ENCODE measurements around the gene JMJD7. TPM values are rescaled to one million over a fixed set of nuclear protein-coding genes. Genes with fewer than 3 reads are reported as not detected.

The JMJD7 gene
- total RNA-seq, 1 donor from 2014 or later = 26.6 TPM

GRCh38 chr15:41861736-41862356 lies 34.0 kb downstream of the JMJD7 start:
- DNase-seq = no peak
- Mint-ChIP-seq H3K27ac (ENCODE audit: unreplicated experiment) (no peak overlapping the region), H3K4me3 (ENCODE audit: unreplicated experiment) (no peak overlapping the region)

DNA sequence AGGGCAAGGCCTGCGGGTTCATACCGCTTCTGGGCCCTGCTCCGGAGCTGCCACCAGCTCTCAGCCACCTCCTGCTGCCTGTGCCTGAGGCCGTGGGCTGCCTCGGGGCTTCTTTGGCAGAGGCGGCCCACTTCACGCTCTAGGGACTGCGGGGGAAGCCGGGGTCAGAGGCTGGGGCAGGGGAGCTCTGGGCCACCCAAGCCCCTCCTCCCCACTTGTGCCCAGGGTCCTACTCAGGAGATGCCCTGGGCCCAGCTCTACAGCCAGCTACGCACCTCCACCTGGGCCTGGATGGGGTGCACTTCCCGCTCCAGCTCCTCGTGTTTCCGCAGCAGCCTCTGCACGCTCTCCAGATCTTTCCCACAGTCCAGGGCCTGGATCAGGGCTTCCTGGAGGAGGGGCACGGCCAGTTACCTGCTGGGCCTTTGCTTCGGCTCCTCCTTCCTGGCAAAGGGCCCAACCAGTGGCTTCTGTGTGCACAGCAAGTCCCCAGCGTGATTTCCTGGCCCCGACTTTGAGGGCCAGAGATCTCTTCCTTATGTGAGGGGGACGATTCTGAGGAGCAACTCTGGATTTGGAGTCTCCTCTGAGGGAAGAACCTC lies 34.7 kb downstream of the JMJD7 start:
- H3K4me3 Mint-ChIP-seq (ENCODE audit: unreplicated experiment) = no peak overlapping the region
- peaks cover 4% of the 10 kb centered on the region for H3K9me3 Mint-ChIP-seq (ENCODE audit: unreplicated experiment)
- no peaks in the 10 kb centered on the region for H3K36me3 Mint-ChIP-seq (ENCODE audit: unreplicated experiment)
- H3K27me3 Mint-ChIP-seq (ENCODE audit: unreplicated experiment) = peaks cover 6% of the 10 kb centered on the region
- no peak for TF ChIP-seq CTCF (IDR thresholded peaks at IDR 0.05; ENCODE audit: partially characterized antibody, unreplicated experiment)
- H3K4me1 Mint-ChIP-seq (ENCODE audit: low read depth, unreplicated experiment) = no peaks in the 10 kb centered on the region
- DNase-seq = no peak
- no peak overlapping the region for H3K27ac Mint-ChIP-seq (ENCODE audit: unreplicated experiment)

More at GRCh38 chr15:41861736-41862356, 34.0 kb downstream of the JMJD7 start:
- Mint-ChIP-seq H3K9me3 (ENCODE audit: unreplicated experiment) (peaks cover 4% of the 10 kb centered on the region), H3K4me1 (ENCODE audit: low read depth, unreplicated experiment) (no peaks in the 10 kb centered on the region), H3K36me3 (ENCODE audit: unreplicated experiment) (no peaks in the 10 kb centered on the region), H3K27me3 (ENCODE audit: unreplicated experiment) (peaks cover 6% of the 10 kb centered on the region)
- TF ChIP-seq CTCF (IDR thresholded peaks at IDR 0.05; ENCODE audit: partially characterized antibody, unreplicated experiment) = no peak

DNA sequence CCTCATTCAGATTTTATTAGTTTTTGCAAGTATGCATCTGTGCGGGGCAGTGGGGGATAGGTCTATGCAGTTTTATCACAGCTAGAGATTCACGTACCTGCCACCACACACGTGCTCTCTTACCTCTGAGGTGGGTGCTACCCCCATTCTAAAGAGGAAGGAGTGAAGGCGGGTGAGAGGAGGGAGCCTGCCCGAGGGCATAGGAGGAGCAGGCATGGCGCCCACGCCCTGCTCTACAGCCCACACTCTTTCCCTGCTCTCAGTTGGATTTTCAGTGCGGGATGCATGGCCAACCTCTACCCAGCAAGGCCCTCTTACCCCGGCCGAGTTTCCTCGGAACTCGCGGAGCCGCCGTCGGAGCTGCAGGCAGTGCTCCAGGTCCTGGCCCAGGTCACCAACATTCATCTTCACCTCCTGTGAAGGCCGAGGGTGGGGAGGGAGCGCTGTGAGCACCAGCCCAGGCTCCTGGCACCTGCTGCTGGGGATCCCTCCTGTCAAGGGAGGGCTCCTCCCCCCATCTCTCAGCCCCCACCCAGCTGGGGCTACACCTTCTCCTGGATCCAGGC lies 37.7 kb downstream of the JMJD7 start:
- Mint-ChIP-seq H3K27ac (ENCODE audit: unreplicated experiment) (no peak overlapping the region), H3K27me3 (ENCODE audit: unreplicated experiment) (peaks cover 5% of the 10 kb centered on the region), H3K4me1 (ENCODE audit: low read depth, unreplicated experiment) (no peaks in the 10 kb centered on the region), H3K4me3 (ENCODE audit: unreplicated experiment) (no peak overlapping the region), H3K9me3 (ENCODE audit: unreplicated experiment) (peaks cover 2% of the 10 kb centered on the region), H3K36me3 (ENCODE audit: unreplicated experiment) (no peaks in the 10 kb centered on the region)
- no peak for TF ChIP-seq CTCF (IDR thresholded peaks at IDR 0.05; ENCODE audit: partially characterized antibody, unreplicated experiment)
- DNase-seq = no peak

- H3K4me1 Mint-ChIP-seq (ENCODE audit: low read depth, unreplicated experiment) = no peaks in the 10 kb centered on the region
- H3K27me3 Mint-ChIP-seq (ENCODE audit: unreplicated experiment) = peaks cover 5% of the 10 kb centered on the region
- H3K4me3 Mint-ChIP-seq (ENCODE audit: unreplicated experiment) = no peak overlapping the region
- no peak for DNase-seq
- no peaks in the 10 kb centered on the region for H3K36me3 Mint-ChIP-seq (ENCODE audit: unreplicated experiment)
- no peak overlapping the region for H3K27ac Mint-ChIP-seq (ENCODE audit: unreplicated experiment)
- peaks cover 2% of the 10 kb centered on the region for H3K9me3 Mint-ChIP-seq (ENCODE audit: unreplicated experiment)
- no peak for TF ChIP-seq CTCF (IDR thresholded peaks at IDR 0.05; ENCODE audit: partially characterized antibody, unreplicated experiment)
These were observed 38.4 kb downstream of the JMJD7 start for GRCh38 chr15:41866263-41866703.
